Measurements from ENCODE around the gene PILRA. TPM values are rescaled to one million over a fixed set of nuclear protein-coding genes. Genes with fewer than 3 reads are reported as not detected.
A peak's percentile ranks its signal among the peaks of the same experiment; 100 is the strongest.
"Not testable (repeated sequence)": the region's sequence is repeated elsewhere in the genome, so short reads cannot be mapped to it uniquely, and the experiment has no call there.

PILRA gene
- total RNA-seq (2014; rRNA removed; shearing (Covaris generic)): 0.28 and 1.6 TPM in 2 replicates

DNA sequence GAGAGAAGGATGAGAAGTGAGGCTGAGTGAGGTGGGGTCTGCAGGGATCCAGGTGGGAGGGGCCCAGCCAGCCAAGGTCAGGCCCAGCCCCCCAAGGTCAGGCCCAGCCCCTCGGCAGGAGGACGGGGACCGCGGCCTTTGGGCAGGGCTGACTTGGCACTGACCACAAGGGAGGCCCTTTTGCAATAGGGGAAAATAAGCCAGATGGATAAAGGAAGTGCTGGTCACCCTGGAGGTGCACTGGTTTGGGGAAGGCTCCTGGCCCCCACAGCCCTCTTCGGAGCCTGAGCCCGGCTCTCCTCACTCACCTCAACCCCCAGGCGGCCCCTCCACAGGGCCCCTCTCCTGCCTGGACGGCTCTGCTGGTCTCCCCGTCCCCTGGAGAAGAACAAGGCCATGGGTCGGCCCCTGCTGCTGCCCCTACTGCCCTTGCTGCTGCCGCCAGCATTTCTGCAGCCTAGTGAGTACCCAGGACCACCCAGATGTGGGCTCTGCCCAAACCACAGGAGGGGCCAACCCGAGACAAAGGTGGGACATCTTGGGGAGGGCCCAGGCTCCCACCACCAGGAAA is at the start of gene PILRA:
TSS of gene PILRA (plus strand) at position 227 of the 571 bp plus-strand sequence. CDS start at position 397, 170 bp downstream.
- no peak for DNase-seq
- Histone ChIP-seq H3K36me3 (replicated peaks; ENCODE audit: control insufficient read depth, insufficient read depth, low read length) (no peaks in the 10 kb centered on the region), H3K27me3 (ENCODE audit: control insufficient read depth, insufficient read depth, low read length) (no peaks in the 10 kb centered on the region), H3K4me3 (ENCODE audit: insufficient read depth, low read depth, low read length) (no peak within 1 kb of the TSS)

DNA sequence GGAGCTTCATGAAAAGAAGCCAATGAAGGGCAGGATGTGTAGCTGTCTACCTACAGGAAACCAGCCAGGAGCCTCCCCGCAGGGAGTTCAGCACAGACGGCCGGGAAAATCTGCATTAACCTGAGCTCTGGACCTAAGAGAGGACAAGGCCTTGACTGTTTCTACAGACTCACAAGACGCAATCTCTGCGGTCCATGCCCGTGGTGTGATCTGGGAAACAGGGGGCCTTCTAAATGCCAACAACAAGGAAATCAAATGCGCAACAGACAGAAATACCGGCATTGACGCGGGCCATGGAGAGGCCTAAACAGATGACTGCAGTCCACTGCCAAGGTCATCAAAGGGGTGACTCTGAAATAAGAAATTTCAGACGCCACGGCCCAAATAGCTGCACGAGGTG is 49.1 kb upstream of the PILRA start:
- not testable (repeated sequence) for H3K36me3 ChIP-seq (replicated peaks; ENCODE audit: control insufficient read depth, insufficient read depth, low read length); H3K4me3 ChIP-seq (ENCODE audit: insufficient read depth, low read depth, low read length); H3K27me3 ChIP-seq (ENCODE audit: control insufficient read depth, insufficient read depth, low read length); DNase-seq

DNA sequence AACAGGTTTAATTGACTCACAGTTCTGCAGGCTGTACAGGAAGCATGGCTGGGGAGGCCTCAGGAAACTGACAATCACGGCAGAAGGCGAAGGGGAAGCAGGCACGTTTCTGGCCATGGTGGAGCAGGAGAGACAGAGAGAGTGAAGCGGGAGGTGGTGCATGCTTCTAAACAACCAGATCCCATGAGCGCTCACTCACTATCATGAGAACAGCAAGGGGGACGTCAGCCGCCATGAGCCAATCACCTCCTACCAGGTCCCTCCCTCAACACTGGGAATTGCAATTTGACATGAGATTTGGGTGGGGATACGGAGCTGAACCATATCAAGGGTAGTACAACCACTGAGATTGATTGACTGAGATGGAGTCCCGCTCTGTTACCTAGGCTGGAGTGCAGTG is 47.6 kb upstream of the PILRA start:
- not testable (repeated sequence) for H3K36me3 ChIP-seq (replicated peaks; ENCODE audit: control insufficient read depth, insufficient read depth, low read length); H3K27me3 ChIP-seq (ENCODE audit: control insufficient read depth, insufficient read depth, low read length); DNase-seq; H3K4me3 ChIP-seq (ENCODE audit: insufficient read depth, low read depth, low read length)

DNA sequence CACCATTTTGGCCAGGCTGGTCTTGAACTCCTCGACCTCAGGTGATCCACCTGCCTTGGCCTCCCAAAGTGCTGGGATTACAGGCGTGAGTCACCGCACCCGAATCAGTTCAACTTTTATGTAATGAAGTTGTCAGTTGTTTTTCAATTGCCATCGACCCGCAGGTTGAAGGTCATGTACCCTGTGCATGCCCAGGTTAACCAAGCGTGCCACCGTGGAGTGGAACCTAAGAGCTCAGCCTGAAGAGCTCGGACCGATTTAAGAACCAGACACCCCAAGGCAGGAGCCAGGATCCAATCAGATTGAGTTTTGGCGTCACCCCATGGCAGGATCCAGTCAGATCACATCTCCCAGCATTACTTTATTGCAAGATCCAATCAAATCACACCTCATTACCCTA is 46.4 kb upstream of the PILRA start:
- not testable (repeated sequence) for H3K27me3 ChIP-seq (ENCODE audit: control insufficient read depth, insufficient read depth, low read length); H3K36me3 ChIP-seq (replicated peaks; ENCODE audit: control insufficient read depth, insufficient read depth, low read length); H3K4me3 ChIP-seq (ENCODE audit: insufficient read depth, low read depth, low read length); DNase-seq

DNA sequence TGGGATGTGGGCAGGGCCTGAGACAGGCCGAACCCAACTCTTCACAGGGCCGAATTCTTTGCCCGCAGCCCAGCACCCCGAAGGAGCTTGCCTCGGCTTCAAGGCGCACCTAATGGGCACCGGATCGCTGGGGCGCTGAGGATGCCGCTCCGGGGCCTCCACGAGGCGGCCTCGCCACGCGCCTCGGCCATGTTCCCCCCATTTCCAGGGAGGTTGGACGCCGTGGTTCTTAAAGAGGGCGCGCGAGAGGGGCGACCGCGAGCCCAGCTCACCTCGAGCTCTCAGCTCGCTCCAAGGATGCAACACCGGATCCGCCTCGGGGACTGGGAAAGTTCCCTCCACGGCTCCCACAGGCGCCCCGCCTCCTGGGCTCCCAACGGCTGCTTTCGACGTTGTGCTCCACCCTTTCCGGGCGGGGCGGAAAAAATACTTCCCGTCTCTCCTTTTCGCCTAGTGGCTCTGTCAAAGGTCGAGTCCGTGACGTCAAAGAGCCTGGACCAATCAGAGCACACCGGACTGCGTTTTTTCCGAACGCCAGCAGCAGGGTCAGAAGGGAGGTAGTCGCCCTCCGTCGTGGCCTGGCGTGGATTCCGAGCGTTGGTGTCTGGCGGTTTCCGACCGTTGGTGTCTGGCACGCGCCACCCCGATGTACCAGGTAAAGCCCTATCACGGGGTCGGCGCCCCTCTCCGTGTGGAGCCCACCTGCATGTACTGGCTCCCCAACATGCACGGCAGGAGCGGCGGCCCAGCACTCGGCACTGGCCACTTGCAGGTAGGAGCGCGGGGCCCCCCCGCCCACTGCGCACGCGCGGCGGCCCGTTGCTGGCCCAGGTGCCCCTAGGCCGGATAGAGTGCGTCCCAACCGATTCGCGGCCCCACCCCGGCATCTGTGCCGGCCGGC is 37.5 kb upstream of the PILRA start:
- not testable (repeated sequence) for H3K36me3 ChIP-seq (replicated peaks; ENCODE audit: control insufficient read depth, insufficient read depth, low read length); H3K27me3 ChIP-seq (ENCODE audit: control insufficient read depth, insufficient read depth, low read length)
- peak; percentile 96 for DNase-seq
- H3K4me3 ChIP-seq (ENCODE audit: insufficient read depth, low read depth, low read length): peak overlapping the region; percentile 74

DNA sequence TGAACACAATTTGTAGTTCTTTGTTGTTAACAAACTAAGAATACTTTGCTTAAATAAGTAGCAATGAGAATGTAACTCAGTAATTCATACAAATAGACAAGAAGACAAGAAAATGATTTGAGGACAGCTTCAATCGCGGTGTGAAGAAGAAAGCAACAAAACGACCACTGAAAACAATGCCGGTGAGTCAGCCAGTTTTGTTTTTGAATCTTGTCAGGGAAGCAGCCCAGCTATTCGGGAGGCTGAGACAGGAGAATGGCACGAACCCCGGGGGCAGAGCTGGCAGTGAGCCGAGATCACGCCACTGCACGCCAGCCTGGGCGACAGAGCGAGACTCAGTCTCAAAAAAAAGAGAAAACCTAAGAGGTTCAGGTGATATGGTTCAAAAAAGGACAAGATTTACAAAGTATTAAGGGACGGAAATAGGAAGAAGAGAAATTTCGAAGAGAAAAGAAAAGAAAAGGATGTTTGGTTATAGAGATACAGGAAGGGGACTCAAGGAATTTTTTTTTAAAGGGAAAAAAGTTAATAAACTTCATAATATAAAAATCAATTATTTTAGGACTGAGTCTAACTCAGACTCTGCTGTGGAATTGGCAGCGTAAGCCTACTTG is 35.1 kb upstream of the PILRA start:
- H3K4me3 ChIP-seq (ENCODE audit: insufficient read depth, low read depth, low read length); H3K36me3 ChIP-seq (replicated peaks; ENCODE audit: control insufficient read depth, insufficient read depth, low read length); H3K27me3 ChIP-seq (ENCODE audit: control insufficient read depth, insufficient read depth, low read length); DNase-seq: not testable (repeated sequence)

DNA sequence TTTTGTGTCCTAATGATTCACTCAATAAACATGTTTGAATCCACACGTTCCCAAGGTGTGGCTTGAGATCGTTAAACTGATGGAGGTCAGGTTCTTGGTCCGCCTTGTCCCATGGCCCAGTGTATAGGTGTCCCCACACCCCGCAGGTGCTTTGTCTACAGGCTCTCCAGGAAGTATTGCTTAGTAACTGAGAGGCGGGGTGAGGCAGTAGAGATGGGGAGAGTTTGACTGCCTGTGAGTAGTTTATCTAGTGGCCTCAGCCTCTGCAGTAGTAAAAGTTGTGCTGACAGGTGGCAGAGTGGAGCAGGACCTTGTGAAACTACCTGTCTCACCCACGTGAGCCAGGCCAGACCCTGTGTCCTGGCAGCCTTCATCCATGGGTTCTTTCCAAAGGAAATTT is 32.0 kb upstream of the PILRA start:
- not testable (repeated sequence) for DNase-seq; H3K4me3 ChIP-seq (ENCODE audit: insufficient read depth, low read depth, low read length); H3K27me3 ChIP-seq (ENCODE audit: control insufficient read depth, insufficient read depth, low read length); H3K36me3 ChIP-seq (replicated peaks; ENCODE audit: control insufficient read depth, insufficient read depth, low read length)

DNA sequence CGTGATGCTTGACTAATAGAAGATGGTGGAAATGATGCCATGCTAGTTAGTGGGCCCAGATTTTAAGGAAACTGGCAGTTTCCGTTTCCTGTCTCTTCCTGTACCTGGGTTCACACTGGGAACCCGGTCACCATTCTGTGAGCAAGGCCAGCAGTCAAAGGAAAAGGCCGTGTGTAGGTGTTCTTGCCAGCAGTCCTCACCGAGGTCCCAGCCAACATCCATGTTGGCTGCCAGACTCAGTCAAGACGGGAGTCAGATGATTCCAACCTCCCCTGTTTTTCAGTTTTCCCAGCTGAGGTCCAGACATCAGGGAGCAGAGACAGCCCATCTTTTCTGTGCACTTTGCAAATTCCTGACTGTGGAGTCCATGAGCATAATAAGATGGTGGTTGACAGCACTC is 30.5 kb upstream of the PILRA start:
- H3K36me3 ChIP-seq (replicated peaks; ENCODE audit: control insufficient read depth, insufficient read depth, low read length): peaks cover 23% of the 10 kb centered on the region
- H3K27me3 ChIP-seq (ENCODE audit: control insufficient read depth, insufficient read depth, low read length): no peaks in the 10 kb centered on the region
- H3K4me3 ChIP-seq (ENCODE audit: insufficient read depth, low read depth, low read length): no peak overlapping the region
- no peak for DNase-seq

DNA sequence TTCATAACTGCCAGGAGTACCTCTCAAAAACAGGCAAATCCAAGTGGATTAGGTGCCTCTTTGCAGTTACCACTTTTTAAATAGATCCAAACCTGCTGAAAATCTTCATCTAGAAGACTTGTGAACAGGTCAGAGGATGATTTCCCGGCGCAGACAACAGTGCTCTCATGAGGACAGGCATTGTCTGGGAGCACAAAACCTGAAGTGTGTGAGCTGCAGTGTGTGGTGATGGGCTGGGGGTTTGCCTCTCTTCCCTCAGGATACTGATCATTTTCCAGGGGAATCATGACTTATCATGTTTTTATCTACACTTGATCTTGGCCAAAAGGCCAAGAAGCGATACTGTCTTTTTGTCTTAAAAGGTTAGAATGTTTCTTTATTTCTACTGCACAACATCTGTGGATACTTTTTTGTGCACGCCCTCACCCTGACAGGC is 29.1 kb upstream of the PILRA start:
- DNase-seq; H3K27me3 ChIP-seq (ENCODE audit: control insufficient read depth, insufficient read depth, low read length); H3K4me3 ChIP-seq (ENCODE audit: insufficient read depth, low read depth, low read length): not testable (repeated sequence)
- peaks cover 26% of the 10 kb centered on the region for H3K36me3 ChIP-seq (replicated peaks; ENCODE audit: control insufficient read depth, insufficient read depth, low read length)

DNA sequence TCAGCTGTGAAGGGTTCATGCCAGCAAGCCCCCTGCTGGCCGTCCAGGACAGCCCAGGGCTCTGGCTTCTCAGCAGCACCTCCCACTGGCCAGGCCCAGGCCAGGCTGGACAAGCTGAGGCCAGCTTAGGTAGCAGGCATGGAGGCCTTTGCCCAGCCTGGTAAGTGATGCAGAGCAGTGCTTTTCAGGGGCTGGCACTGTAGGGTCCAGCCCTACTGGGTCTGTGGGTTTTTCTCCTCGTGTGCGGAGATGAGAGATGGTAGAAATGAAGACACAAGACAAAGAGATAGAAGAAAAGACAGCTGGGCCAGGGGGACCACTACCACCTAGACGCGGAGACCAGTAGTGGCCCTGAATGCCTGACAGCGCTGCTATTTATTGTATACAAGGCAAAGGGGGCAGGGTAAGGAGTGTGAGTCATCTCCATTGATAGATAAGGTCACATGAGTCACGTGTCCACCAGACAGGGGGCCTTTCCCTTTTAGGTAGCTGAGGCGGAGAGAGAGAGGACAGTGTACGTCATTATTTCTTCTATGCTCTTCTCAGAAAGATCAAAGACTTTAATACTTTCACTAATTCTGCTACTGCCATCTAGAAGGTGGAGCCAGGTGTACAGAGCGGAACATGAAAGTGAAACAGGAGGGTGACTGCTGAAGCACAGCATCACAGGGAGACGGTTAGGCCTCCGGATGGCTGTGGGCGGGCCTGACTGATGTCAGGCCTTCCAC is 28.6 kb upstream of the PILRA start:
- peaks cover 30% of the 10 kb centered on the region for H3K36me3 ChIP-seq (replicated peaks; ENCODE audit: control insufficient read depth, insufficient read depth, low read length)
- not testable (repeated sequence) for H3K27me3 ChIP-seq (ENCODE audit: control insufficient read depth, insufficient read depth, low read length); DNase-seq; H3K4me3 ChIP-seq (ENCODE audit: insufficient read depth, low read depth, low read length)

DNA sequence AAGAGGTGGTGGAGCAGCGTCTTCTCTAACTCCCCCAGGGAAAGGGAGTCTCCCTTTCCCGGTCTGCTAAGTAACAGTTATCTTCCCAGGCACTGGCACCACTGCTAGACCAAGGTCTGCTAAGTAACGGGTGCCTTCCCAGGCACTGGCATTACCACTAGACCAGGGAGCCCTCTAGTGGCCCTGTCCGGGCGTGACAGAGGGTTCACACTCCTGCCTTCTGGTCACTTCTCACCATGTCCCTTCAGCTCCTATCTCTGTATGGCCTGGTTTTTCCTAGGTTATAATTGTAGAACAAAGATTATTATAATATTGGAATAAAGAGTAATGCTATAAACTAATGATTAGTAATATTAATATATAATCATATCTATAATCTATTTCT is 28.0 kb upstream of the PILRA start:
- not testable (repeated sequence) for DNase-seq; H3K27me3 ChIP-seq (ENCODE audit: control insufficient read depth, insufficient read depth, low read length); H3K4me3 ChIP-seq (ENCODE audit: insufficient read depth, low read depth, low read length)
- H3K36me3 ChIP-seq (replicated peaks; ENCODE audit: control insufficient read depth, insufficient read depth, low read length): peaks cover 33% of the 10 kb centered on the region

DNA sequence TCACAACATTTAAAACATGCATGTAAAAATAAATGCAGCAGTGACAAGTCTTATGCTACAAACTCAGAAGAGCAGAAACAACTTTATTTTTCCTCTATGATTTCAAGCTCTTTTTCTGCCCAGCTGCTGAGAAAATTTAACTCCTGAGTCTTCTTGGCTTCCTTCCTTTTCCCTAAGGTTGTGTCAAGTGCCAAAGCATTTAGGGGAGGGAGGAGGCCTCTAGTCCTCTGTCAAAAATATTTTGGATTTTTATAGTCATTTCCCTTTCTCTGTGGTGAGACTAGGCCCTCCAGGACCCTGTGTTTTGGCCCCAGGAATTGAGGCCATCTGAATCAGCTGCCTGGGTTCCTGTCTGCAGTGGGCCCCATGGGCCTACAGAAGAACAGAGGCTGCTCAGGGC is 26.4 kb upstream of the PILRA start:
- Histone ChIP-seq H3K27me3 (ENCODE audit: control insufficient read depth, insufficient read depth, low read length) (no peaks in the 10 kb centered on the region), H3K4me3 (ENCODE audit: insufficient read depth, low read depth, low read length) (no peak overlapping the region), H3K36me3 (replicated peaks; ENCODE audit: control insufficient read depth, insufficient read depth, low read length) (peaks cover 39% of the 10 kb centered on the region)
- DNase-seq: no peak

DNA sequence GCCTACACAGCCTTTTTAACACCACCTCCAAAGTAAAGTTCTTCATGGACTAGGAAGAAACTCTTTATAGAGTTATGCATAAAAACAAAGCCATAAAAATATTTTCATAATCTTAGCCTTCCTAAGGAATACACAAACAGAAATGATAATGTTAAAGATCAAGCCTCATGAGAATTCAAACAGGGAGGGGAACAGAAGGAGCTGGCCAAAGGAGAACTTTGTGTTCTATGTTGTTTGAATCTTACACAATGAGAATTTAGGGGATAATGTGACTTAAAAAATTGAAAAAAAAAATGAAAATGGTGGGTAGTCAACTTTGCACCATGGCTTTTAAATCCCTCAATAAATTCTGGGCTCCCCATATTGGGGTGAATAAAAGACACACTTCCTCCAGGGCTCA is 24.5 kb upstream of the PILRA start:
- Histone ChIP-seq H3K36me3 (replicated peaks; ENCODE audit: control insufficient read depth, insufficient read depth, low read length) (peaks cover 43% of the 10 kb centered on the region), H3K27me3 (ENCODE audit: control insufficient read depth, insufficient read depth, low read length) (no peaks in the 10 kb centered on the region), H3K4me3 (ENCODE audit: insufficient read depth, low read depth, low read length) (no peak overlapping the region)
- DNase-seq: no peak

DNA sequence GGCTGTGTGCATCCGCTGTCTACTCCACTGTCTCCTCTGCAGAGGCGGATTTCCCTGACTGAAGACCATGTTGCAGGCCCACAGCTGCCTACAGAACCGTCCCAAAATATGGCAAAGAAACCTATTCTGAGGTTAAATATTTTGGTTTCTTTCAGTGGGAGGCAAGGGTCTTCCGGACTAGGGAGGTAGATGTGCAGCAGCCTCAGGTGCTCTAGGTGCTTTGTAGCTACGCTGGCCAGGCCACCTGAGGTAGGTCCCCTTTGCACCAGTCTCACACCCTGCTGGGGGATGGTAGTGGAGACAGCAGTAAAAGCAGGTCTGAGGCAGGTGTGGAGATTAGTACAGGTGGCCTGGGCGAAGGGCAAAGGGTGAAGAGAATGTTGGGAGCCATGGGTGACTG is 23.5 kb upstream of the PILRA start:
- Histone ChIP-seq H3K4me3 (ENCODE audit: insufficient read depth, low read depth, low read length) (no peak overlapping the region), H3K36me3 (replicated peaks; ENCODE audit: control insufficient read depth, insufficient read depth, low read length) (peaks cover 49% of the 10 kb centered on the region), H3K27me3 (ENCODE audit: control insufficient read depth, insufficient read depth, low read length) (no peaks in the 10 kb centered on the region)
- no peak for DNase-seq
